ENCODE results near the gene IMPG2.
"Not testable (repeated sequence)": the region's sequence is repeated elsewhere in the genome, so short reads cannot be mapped to it uniquely, and the experiment has no call there.

Gene IMPG2

GRCh38 chr3:101311676-101312075 lies 8.7 kb downstream of the IMPG2 start:
- H3K4me1 ChIP-seq, result no peaks in the 10 kb centered on the region
- H3K9ac ChIP-seq, result no peak overlapping the region
- H4K20me1 ChIP-seq, result no peaks in the 10 kb centered on the region
- H3K4me2 ChIP-seq, result no peak overlapping the region
- no peak overlapping the region for H3K27ac ChIP-seq
- H3K27me3 ChIP-seq, result no peaks in the 10 kb centered on the region
- peaks cover 0 to 20% (median 7%) of the 10 kb centered on the region in 11 experiments; a peak in 12 of 22 replicates for H3K36me3 ChIP-seq
- no peak for TF ChIP-seq Cebpa-rat (IDR thresholded peaks at IDR 0.05)
- no peak overlapping the region for H3K4me3 ChIP-seq
- H3K9me3 ChIP-seq (replicated peaks in 1 of 11), result peaks cover 31 to 41% (median 36%) of the 10 kb centered on the region in 11 experiments

- Histone ChIP-seq H3K9me3 (replicated peaks in 1 of 11) (peaks cover 31 to 41% (median 36%) of the 10 kb centered on the region in 11 experiments), H3K27ac (no peak overlapping the region), H4K20me1 (no peaks in the 10 kb centered on the region), H3K9ac (no peak overlapping the region), H3K36me3 (peaks cover 0 to 20% (median 7%) of the 10 kb centered on the region in 11 experiments; a peak in 12 of 22 replicates), H3K4me2 (no peak overlapping the region), H3K27me3 (no peaks in the 10 kb centered on the region), H3K4me3 (no peak overlapping the region), H3K4me1 (no peaks in the 10 kb centered on the region)
- TF ChIP-seq Cebpa-rat (IDR thresholded peaks at IDR 0.05), result no peak
Observed at GRCh38 chr3:101310978-101311375, 9.4 kb downstream of the IMPG2 start.

GRCh38 chr3:101308147-101308772 lies 12.1 kb downstream of the IMPG2 start:
- not testable (repeated sequence) for H3K27me3 ChIP-seq, H3K4me1 ChIP-seq, H4K20me1 ChIP-seq, H3K27ac ChIP-seq, H3K4me3 ChIP-seq, H3K9ac ChIP-seq, H3K4me2 ChIP-seq
- peaks cover 0 to 20% (median 7%) of the 10 kb centered on the region in 11 experiments; a peak in 12 of 22 replicates for H3K36me3 ChIP-seq
- peaks cover 31 to 41% (median 36%) of the 10 kb centered on the region in 11 experiments for H3K9me3 ChIP-seq (replicated peaks in 1 of 11)

GRCh38 chr3:101303836-101304235 lies 16.5 kb downstream of the IMPG2 start:
- H3K9ac ChIP-seq, result no peak overlapping the region
- H3K4me3 ChIP-seq, result no peak overlapping the region
- no peak overlapping the region for H3K4me2 ChIP-seq
- H3K4me1 ChIP-seq, result no peaks in the 10 kb centered on the region
- H3K9me3 ChIP-seq (replicated peaks in 1 of 11), result peaks cover 20 to 30% (median 28%) of the 10 kb centered on the region in 11 experiments
- H3K27ac ChIP-seq, result no peak overlapping the region
- TF ChIP-seq Cebpa-rat (IDR thresholded peaks at IDR 0.05), result no peak
- H3K27me3 ChIP-seq, result no peaks in the 10 kb centered on the region
- H4K20me1 ChIP-seq, result no peaks in the 10 kb centered on the region
- peaks cover 0 to 16% (median under 1%) of the 10 kb centered on the region in 11 experiments; a peak in 8 of 22 replicates for H3K36me3 ChIP-seq

GRCh38 chr3:101303089-101303731 lies 17.2 kb downstream of the IMPG2 start:
- H3K9ac ChIP-seq, result no peak overlapping the region
- H3K4me3 ChIP-seq, result no peak overlapping the region
- TF ChIP-seq Cebpa-rat (IDR thresholded peaks at IDR 0.05), result no peak
- H3K27me3 ChIP-seq, result no peaks in the 10 kb centered on the region
- H3K27ac ChIP-seq, result no peak overlapping the region
- H3K4me1 ChIP-seq, result no peaks in the 10 kb centered on the region
- H3K4me2 ChIP-seq, result no peak overlapping the region
- H3K36me3 ChIP-seq, result peaks cover 0 to 10% (median 0%) of the 10 kb centered on the region in 11 experiments; a peak in 6 of 22 replicates
- peaks cover 14 to 23% (median 22%) of the 10 kb centered on the region in 11 experiments for H3K9me3 ChIP-seq (replicated peaks in 1 of 11)
- H4K20me1 ChIP-seq, result no peaks in the 10 kb centered on the region

- Histone ChIP-seq H3K27me3 (no peaks in the 10 kb centered on the region), H3K4me2 (no peak overlapping the region), H4K20me1 (no peaks in the 10 kb centered on the region), H3K4me3 (no peak overlapping the region), H3K4me1 (no peaks in the 10 kb centered on the region), H3K9me3 (replicated peaks in 1 of 11) (peaks cover 0 to 23% (median 10%) of the 10 kb centered on the region in 11 experiments; a peak in 13 of 22 replicates), H3K9ac (no peak overlapping the region), H3K27ac (no peak overlapping the region), H3K36me3 (peaks cover 0 to 5% (median 0%) of the 10 kb centered on the region in 11 experiments; a peak in 1 of 22 replicates)
- TF ChIP-seq Cebpa-rat (IDR thresholded peaks at IDR 0.05), result no peak
Observed at GRCh38 chr3:101300073-101300472, 20.3 kb downstream of the IMPG2 start.

- Histone ChIP-seq H4K20me1 (no peaks in the 10 kb centered on the region), H3K27me3 (no peaks in the 10 kb centered on the region), H3K9me3 (replicated peaks in 1 of 11) (peaks cover 0 to 9% (median 2%) of the 10 kb centered on the region in 11 experiments; a peak in 5 of 22 replicates), H3K36me3 (no peaks in the 10 kb centered on the region), H3K4me2 (no peak overlapping the region), H3K27ac (no peak overlapping the region), H3K4me3 (no peak overlapping the region), H3K4me1 (no peaks in the 10 kb centered on the region), H3K9ac (no peak overlapping the region)
- no peak for TF ChIP-seq Cebpa-rat (IDR thresholded peaks at IDR 0.05)
Observed at GRCh38 chr3:101292027-101292426, 28.3 kb downstream of the IMPG2 start.

- no peak for TF ChIP-seq Cebpa-rat (IDR thresholded peaks at IDR 0.05)
- Histone ChIP-seq H4K20me1 (no peaks in the 10 kb centered on the region), H3K4me1 (no peaks in the 10 kb centered on the region), H3K36me3 (no peaks in the 10 kb centered on the region), H3K9me3 (replicated peaks in 1 of 11) (peaks cover 0 to 6% (median 0%) of the 10 kb centered on the region in 11 experiments; a peak in 4 of 22 replicates), H3K27ac (no peak overlapping the region), H3K27me3 (no peaks in the 10 kb centered on the region), H3K4me3 (no peak overlapping the region), H3K9ac (no peak overlapping the region), H3K4me2 (no peak overlapping the region)
Observed at GRCh38 chr3:101288294-101288693, 32.1 kb downstream of the IMPG2 start.

- TF ChIP-seq Cebpa-rat (IDR thresholded peaks at IDR 0.05), result no peak
- H4K20me1 ChIP-seq, result no peaks in the 10 kb centered on the region
- H3K27me3 ChIP-seq, result no peaks in the 10 kb centered on the region
- no peak overlapping the region for H3K4me3 ChIP-seq
- H3K4me1 ChIP-seq, result no peaks in the 10 kb centered on the region
- no peak overlapping the region for H3K4me2 ChIP-seq
- peaks cover 0 to 6% (median 0%) of the 10 kb centered on the region in 11 experiments; a peak in 4 of 22 replicates for H3K9me3 ChIP-seq (replicated peaks in 1 of 11)
- no peaks in the 10 kb centered on the region for H3K36me3 ChIP-seq
- H3K9ac ChIP-seq, result no peak overlapping the region
- no peak overlapping the region for H3K27ac ChIP-seq
Observed at GRCh38 chr3:101284757-101285156, 35.6 kb downstream of the IMPG2 start.

Measured in BLaER1 treated with 17β-estradiol and CSF1 and Interleukin-3, amounts not matched to agents 10 nM and 100 nM (cell line).